ENCODE measurements around the gene PRM1.

GRCh38 chr16:11238272-11239202 is 42.6 kb downstream of the PRM1 start:
- no peak for TF ChIP-seq REST (IDR thresholded peaks at IDR 0.05; ENCODE audit: insufficient read depth in 1 of 2, low read depth in 2 of 2, low read length in 1 of 2)
- no peak for TF ChIP-seq CTCF (IDR thresholded peaks at IDR 0.05)
- TF ChIP-seq SIN3A (IDR thresholded peaks at IDR 0.05; ENCODE audit: borderline replicate concordance, insufficient read depth, low read depth, low read length): no peak
- TF ChIP-seq POLR2AphosphoS5 (IDR thresholded peaks at IDR 0.05; ENCODE audit: low read depth, low read length): no peak

Data from Panc1 (cell line).